Measurements from ENCODE around the gene FLG2.
A peak's percentile ranks its signal among the peaks of the same experiment; 100 is the strongest.

DNA sequence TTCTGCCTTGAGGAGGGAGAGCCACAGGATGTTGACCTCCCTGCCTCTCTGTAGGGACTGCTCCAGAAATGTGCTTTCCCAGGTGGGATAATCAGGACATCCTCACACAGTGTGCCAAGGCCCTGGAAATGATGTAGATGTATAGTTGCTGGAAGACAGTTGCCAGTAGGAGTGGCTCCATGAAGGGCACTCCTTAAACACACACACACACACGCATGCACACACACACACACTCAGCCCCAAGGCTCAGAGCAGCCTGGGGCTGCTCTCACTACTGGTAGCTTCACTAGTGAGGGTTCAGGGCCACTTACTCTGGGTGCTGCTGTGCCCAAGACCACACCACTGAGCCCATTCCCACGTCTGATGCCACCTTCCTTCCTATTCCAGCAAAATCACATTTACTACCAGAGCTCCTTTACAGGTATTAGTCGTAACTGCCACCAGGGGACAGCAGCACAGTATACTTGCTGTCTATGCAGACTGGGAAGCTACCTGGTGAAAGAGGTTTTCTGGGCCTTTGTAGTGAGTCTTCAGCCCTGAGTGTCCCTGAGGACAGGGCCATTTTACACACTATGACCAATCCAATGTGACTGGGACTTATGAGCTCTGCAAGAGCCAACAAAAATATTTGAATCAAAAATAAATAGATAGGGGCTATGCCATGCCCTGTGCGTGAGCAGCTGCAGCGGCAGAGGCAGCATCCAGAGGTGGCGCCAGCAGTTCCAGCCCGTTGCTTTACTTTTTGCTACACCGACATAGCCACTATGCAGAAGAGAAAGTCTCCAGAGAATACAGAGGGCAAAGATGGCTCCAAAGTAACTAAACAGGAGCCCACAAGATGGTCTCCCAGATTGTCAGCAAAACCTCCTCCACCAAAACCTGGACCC is 39.2 kb upstream of the FLG2 start:
- TF ChIP-seq, protein P1, sequence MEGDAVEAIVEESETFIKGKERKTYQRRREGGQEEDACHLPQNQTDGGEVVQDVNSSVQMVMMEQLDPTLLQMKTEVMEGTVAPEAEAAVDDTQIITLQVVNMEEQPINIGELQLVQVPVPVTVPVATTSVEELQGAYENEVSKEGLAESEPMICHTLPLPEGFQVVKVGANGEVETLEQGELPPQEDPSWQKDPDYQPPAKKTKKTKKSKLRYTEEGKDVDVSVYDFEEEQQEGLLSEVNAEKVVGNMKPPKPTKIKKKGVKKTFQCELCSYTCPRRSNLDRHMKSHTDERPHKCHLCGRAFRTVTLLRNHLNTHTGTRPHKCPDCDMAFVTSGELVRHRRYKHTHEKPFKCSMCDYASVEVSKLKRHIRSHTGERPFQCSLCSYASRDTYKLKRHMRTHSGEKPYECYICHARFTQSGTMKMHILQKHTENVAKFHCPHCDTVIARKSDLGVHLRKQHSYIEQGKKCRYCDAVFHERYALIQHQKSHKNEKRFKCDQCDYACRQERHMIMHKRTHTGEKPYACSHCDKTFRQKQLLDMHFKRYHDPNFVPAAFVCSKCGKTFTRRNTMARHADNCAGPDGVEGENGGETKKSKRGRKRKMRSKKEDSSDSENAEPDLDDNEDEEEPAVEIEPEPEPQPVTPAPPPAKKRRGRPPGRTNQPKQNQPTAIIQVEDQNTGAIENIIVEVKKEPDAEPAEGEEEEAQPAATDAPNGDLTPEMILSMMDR (IDR thresholded peaks at IDR 0.05): peak in 1 of 3 experiments; percentile 12
- no peak for TF ChIP-seq POLR2A (IDR thresholded peaks at IDR 0.05)
- TF ChIP-seq POLR2AphosphoS5 (IDR thresholded peaks at IDR 0.05; ENCODE audit: insufficient read depth in 1 of 2, low read depth in 1 of 2): no peak

All from vagina (tissue), 2 donors.